HG02642 (cell line): ENCODE data around the gene TANK.
"Not testable (repeated sequence)": the region's sequence is repeated elsewhere in the genome, so short reads cannot be mapped to it uniquely, and the experiment has no call there.

Experiments
- ATAC-seq: cut with Tn5 transposase; IDR thresholded peaks from one replicate; pipeline ENCODE4 v1.9.1; 2021; ENCODE audit warnings: mild to moderate bottlenecking; ENCODE audit not compliant: unreplicated experiment, poor library complexity

TANK gene

DNA sequence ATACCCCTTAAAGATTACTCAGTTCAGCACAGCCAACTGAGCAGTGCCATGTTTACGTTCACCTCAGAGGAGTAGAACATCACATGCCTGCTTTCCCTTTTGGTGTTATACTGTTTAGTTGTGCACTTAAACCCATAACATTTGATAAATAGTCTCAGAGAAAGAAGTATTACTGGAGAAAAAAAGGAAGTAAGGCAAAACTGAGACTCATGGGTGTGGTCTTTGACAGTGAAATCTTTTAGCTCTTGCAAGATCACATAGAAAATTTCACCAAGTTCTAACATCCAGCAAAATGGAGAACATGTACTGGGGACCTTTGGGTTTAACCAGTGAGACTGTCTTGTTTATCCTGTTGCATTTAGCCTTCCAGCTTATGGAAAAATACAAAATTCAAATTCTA is 5.6 kb downstream of the TANK start:
- peak; percentile 7 for ATAC-seq

DNA sequence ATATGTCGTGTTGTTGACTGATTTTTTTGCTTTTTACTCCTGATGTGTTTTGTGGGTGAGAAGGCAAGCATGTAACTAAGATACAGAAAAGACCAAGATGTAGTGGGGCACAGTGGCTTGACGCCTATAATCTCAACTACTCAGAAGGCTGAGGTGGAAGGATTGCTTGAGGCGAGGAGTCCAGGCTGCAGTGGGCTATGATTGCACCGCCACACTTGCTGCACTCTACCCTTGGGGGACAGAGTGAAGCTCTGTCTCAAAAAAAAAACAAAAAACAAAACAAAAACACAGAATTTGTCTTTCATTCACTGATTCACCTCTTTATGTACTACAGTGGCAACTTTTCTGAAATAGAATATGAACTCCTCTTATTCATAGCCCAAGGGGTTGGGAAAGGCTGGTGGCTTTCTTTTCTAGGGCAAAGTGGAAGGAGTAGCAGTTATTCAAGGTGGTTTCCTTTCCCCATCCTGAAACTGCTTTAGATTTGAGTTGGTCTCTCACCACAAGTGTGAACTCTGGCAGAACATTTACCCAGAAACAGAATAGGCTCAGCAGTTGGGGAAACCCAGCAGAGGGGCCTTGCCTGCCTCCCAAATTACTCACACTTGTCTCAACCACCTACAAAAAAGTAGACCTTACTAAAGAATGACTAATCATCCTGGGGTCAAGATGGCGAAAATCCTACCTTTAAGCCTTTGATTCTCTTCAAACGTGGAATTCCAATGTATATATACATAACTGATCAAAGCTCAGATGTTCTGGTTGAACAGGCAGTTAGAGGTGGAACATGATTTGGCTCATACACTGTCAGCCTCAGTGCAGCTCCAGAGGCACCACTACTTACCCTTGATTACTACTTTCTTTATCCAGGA is 6.5 kb downstream of the TANK start:
- peak; percentile 87 for ATAC-seq

DNA sequence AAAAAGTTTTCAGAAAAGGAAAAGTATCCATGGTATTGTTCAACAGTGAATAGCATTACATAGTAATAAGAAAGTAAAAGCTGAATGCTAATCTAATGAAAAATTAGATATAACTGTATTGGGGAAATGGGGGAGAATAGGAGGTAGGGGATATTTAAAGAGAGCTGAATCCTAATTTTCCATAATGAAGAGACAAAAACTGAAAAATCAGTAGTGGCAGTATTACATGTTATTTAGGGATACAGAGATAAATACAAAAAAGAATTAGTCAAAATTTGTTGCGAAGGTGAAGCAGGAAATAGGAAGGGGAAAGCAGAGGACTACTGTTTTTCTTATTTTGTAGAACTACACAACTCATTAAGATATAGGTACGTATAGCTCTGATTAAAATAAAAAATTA is 9.1 kb downstream of the TANK start:
- no peak for ATAC-seq

DNA sequence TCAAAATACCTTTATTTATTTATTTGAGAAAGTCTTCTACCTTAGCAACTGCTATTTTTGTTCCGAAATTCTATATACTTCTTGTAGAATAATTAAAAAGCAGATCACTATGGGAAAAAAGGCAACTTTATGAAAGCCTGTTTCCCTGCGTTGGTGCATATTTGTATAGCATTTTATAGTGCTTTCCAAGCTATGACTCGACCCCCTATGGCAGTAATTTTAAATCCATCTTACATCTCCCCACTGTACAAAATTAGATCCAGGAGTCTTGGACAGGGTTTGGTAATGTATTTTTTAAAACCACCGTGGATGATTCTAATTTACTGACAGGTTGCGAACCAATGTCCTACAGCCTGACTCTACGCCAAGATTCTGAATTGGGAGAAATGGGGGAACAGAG is 10.1 kb downstream of the TANK start:
- ATAC-seq: no peak

DNA sequence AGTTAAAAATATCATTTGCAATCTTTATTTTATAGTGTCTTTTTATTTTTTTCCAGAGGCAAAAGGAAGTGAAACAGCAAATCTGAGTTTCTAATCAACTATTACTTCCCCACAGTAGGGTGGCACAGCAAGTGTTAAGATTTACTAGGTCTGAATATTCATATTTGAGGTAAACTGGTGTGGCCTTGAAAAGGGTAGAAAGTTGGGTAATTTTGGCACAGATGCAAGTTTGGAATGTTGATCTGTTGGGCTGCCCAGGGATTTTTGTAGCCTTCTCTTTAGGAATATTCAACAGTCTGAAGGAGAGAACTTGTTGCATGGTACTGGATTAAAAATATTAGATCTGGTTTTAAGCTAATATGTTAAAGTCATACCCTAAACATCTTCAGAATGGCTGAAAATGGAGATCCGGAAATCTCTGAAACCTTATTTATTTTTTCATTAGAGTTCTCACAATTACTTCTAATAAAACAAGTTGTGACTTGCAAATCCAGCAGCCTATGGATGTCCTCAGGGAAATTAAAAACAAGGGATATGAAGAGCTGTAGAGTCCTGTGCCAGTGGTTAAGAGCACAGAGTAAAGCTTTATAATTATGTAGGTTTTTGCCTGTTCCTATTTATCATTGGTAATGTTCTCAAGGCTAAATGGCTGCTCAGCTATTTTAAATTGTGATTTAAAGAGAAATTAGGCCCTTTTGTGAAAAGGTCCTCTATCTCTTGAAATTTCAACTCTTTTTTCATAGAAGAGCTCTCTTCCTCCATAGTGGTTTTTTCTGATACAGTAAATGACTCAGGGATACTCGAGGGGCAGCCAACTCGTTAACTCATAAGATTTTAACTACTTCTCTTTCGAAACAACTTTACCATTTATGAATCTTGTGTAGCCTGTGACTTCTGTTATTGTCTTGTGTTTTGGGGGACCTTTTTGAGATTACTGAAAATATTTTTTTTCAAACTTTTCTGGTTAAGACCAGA is 11.0 kb downstream of the TANK start:
- no peak for ATAC-seq

DNA sequence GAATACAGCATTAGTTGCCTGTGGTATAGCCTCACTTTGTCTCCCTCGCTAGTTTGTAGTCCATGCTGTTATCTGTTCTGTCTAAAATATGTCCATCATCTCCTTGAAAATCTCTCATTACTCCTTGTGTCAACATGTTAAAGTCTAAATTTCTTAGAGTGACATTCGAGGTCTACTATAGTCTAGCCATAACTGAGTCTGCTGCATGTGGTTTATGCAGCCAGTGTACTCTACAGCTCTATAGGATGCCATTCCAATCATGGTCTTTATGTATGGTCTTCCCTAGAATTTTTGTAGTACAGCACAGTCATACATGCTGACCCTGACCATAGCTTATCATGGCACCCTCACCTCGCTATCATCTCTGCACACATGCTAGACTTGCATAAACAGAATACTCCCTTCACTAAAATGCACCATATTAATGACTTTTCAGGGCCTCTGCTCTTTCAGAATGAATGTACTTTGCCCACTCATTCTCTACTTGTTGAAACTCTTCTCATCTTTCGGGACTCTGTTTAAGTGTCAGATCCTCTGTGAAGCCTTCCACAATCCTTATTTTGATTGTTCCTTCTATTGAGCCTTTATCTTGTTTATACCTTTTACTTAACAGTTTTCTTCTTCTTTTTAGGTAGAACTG is 12.8 kb downstream of the TANK start:
- peak; percentile 68 for ATAC-seq

DNA sequence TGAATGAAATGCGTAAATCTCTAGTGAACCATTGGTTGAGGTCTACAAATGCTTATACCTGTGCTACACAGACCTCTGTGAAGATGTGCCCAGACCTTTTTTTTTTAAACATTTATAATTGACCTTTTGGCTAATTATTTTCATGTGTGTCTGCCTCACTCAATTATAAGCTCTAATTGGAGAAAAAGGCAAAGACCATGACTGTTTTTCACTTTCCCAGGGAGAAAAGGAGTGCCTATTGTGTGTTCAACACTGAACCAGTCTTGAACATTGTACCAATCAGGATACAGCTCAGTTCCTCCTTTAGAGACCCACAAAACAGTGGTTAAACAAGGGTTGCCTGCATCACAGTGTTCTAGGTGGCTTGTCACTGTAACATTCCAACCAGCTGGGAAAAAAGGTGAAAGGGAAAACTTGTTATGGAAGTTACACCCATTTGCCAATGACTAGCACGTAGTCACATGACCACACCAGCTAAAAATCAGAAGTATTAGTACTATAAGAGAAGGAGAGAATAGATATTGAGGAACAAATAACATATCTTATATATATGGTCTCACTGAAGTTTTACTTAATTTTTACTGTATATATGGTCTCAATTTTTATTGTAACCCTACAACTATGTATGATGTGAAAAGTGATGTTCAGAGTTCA is 13.4 kb downstream of the TANK start:
- ATAC-seq: no peak

DNA sequence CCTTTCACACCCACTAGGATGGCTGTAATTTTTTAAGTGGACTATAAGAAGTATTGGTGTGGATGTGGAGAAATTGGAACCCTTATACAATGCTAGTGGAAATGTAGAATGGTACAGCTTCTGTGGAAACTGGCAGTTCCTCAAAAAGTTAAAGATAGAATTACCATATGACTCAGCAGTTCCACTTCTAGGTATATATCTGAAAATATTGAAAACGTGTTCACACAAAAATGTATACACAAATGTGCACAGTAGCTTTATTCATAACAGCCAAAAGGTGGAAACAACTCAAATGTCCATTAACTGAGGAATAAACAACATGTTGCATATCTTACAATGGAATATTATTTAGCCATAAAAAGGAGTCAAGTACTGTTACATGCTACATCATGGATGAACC is 17.7 kb downstream of the TANK start:
- ATAC-seq: no peak

DNA sequence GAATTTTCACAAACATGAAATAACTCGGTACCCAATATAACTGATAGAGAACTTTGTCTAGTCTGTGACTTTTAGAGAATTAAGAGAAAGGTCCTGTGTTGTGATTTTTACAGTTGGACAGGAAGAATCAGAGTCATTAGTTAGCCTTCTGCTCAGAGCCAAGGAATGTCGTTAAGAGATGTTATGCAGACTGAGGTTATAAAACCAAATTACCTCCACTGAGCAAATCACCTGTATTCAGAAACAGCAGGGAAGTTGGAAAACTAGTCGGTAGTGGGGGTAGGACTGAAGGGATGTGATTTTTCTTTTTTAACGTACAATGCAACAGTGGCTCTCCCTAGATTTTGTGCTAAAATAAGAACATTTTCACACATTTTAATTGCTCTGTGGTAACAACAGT is 18.5 kb downstream of the TANK start:
- ATAC-seq: no peak

DNA sequence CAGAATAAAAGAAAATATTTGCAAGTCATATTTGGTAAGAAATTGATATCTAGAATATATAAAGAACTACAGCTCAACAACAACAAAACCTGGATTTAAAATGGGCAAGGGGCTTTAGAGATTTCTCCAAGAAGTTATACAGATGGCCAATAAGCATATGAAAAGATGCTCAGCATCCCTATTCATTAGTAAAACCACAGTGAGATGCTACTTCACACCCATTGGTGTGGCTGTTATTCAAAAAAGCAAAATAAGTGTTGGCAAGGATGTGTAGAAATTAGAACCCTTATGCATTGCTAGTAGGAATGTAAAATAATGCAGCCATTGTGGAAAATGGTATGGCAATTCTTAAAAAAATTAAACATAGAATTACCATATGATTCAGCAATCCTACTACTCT is 29.8 kb downstream of the TANK start:
- no peak for ATAC-seq

DNA sequence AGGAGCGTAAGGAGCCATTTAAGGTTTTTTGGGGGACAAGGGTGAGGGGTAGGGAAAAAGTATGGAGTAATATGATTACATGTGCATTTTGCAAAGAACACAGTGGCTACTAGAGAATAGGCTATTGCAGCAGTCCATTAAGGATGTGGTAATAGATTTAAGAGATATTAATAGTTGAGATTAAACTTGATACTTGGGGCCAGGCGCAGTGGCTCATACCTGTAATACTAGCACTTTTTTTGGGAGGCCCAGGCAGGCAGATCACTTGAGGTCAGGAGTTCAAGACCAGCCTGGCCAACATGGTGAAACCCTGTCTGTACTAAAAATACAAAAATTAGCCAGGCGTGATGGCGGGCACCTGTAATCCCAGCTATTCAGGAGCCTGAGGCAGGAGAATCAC is 35.4 kb downstream of the TANK start:
- ATAC-seq: not testable (repeated sequence)

DNA sequence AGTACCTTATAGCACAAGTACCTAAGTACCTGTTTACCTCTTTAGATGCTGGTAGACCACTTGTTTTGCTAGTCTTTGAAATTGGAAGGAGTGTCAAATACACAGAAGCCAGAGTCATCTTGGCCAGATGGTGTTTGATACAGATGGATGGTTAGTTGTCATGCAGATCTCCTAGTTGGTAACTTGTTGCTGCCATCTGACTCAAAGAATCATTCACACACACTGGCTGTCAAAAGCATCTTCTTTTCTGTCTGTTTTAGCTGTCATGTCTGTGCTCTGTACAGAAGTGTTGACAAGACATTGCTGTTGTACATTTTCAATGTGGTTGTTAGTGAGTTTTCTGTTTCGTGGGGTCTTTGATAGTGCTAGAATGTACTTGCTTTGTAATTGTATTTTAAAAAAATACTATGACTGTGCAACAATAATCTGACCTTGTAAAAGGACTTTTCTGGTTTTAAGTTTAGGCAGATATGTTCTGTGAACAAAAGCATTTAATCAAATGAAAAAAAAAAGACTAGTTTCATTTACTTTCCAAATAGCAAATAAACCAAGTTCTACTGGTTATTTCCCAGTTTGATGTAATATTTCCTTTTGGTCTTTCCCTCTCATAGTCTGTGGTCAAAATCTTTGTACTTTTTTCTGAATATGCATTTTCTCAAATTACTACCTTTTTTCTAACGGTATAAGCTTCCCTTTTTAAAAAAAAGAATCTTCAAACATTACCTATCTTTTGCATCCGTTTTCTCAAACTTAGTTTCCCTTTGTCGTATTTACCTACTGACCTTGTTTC is 39.9 kb downstream of the TANK start:
- peak; percentile 84 for ATAC-seq

DNA sequence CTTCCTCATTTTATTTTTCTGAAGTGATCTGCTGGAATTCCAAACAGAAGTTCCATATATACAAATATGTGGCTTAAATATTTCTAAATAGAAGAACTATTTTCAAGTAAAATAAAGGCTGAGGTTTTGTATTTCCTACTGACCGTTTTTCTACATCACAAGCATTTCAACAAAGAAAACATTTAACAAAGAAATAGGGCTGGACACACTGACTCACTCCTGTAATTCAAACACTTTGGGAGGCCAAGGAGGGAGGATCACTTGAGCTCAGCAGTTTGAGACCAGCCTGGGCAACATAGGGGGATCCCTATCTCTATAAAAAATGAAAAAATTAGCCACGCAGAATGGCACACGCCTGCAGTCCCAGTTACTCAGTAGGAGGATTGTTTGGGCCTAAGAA is 44.6 kb downstream of the TANK start:
- no peak for ATAC-seq

DNA sequence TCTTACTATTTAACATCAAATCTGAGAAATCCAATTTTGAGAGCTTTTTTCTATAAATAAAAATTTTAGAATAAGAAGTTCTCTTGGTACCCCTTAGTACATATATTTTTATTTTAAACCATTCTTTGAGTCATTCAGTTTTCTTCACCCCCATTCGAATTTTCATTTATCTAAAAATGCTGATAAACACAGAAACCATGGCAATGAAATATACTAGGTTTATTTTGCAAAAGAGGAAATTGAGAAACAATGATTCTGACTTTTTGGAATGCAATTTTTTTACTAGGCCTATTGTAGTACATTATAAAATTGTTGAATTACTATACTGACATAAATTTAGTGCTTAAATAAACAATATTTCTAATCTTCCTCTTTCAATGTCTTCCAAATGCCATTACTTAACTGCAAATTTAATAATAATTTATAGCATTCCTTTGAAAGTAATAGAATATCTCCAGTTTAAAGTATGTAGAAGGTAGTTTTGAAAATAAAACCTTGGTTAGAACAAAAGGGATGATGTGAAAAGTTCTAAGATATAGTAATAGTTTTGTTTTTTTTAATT is 46.3 kb downstream of the TANK start:
- no peak for ATAC-seq

DNA sequence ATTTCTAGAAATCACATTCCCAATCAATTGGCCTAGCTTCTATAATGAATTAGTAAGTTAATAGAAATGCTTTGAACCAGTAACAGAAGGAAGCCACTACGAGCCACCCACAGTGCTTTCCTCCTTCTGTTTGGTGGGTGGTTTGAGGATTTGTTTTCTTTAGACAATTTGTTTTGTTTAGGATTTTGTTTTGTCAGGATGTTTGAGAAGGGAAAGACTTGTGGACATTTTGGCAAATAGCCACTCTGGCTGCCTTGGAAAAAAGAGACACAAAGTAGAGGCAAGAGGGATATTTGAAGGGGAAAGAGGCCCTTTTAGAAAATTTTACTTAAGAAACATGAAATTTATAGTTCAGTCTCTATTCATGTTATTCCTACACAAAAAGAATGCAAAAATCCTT is 47.7 kb downstream of the TANK start:
- ATAC-seq: no peak

DNA sequence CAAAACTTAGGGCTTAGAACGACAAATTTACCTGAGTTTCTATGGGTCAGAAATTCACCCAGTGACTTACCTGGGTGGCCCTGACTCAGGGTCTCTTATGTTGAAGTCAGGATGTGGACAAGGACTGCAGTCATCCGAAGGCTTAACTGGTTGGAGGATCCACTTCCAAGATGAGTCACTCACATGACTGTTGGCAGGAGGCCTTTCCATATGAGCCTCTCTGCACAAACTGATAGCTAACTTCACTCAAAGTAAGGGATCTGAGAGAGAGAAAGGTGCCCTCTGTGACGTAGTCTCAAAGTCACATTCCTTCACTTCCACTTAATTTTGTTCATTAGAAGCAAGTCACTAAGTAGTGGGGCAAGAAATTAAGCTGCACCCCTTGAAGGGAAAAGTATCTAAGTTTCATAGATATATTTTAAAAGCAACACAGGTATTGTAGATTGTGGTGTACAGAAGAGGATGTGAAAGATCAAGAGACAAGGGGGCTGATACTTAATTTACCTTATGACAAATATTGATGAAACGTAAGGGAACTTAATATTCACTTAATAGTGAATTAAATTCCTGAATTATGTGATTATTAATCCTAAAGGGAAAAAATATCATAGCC is 48.4 kb downstream of the TANK start:
- no peak for ATAC-seq

DNA sequence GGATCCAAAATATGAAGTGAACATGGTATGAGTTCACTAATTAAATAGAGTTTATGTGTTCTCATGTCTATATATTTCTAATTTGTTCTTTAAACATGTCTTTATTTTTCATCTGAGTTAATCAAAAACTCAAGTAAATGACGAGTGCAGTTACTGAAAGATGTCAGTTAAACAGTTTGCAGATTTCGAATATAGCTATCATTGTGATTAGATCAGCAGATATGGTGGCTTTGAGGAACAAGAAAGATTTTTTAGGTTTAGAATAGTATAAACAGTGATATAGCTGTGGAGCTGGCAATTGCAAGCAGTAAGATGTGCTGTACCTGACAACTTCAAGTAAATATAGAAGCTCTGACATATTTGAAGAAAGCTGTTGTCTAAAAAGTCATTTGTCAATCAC is 49.7 kb downstream of the TANK start:
- ATAC-seq: no peak

DNA sequence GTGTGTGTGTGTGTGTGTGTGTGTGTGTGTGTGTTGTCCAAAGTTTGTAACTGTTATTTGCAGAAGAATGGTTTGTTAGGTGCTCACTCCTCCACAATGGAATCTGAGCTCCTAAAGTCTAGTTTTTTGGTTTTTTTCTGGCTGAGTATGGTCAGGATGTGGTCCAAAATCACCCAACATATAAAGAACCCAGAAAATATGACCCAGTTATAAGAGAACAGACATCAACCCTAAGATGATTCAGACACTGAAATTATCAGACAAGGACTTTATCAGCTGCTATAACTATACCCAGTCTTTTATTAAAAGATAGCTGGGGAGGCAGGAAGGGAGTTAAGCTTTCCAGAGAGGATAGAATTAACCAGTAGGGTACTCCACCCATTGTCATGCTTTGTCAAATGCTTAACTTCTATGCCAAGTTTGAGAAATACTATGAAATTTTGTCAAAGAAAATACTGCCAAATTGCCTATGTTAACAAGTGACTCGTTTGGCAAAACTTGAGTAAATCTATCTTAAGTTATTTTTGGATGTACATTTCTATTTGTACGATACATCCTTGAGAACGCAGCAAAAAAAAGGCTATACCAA is 57.5 kb downstream of the TANK start:
- ATAC-seq: no peak
